Activated gamma-delta T cell treated with anti-CD3 and anti-CD28 coated beads, Interleukin-2, amount 50 U/mL, for 16 hours (primary cell): ENCODE results near the gene F8A3.
"Not testable (repeated sequence)": the region's sequence is repeated elsewhere in the genome, so short reads cannot be mapped to it uniquely, and the experiment has no call there.

Experiments
- DNase-seq: peaks from one replicate; pipeline ENCODE4 v3.0.0-alpha.2; 2020; ENCODE audit warnings: low read depth

The F8A3 gene

DNA sequence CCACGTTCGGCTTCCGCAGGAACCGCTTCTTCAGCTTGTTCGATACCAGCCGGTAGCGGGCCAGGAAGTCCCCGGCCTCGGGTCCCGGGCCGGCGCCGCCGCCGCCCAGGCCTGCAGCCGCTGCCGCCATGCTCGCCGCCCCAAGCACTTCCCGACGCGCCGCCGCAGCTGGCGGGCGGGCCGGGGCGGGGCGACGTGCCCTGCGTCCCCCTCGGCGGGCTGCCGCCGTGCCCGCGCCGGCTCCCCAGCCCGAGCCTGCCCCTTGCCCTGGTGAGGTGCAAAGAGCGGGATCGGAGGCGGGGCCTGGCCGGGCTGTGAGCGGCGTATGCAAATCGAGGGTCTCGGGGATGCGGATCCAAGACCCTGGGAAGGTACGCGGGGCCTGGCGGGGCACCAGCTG, at the start of gene F8A3:
TSS of gene F8A3 (minus strand) at position 150 of the 400 bp plus-strand sequence. CDS start at position 130, 20 bp downstream.
- not testable (repeated sequence) for DNase-seq

DNA sequence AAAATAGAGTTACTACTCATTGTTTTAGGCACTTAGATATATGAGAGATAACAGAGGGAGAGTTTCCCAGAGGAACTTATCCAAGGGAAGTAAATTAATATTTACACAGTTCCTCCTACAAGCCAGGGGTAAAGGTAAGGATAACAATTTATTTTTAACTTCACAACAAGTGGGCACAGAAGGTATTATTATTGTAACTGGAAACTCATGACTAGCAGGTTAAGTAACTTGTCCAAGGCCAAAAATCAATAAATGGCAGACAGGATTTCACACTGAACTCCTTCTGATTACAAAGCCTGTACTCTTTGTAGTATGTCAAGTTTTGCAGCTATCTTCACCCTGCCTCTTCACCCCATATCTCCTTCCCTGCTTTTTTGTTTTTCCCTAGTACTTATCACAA, 46.9 kb upstream of the F8A3 start:
- no peak for DNase-seq

DNA sequence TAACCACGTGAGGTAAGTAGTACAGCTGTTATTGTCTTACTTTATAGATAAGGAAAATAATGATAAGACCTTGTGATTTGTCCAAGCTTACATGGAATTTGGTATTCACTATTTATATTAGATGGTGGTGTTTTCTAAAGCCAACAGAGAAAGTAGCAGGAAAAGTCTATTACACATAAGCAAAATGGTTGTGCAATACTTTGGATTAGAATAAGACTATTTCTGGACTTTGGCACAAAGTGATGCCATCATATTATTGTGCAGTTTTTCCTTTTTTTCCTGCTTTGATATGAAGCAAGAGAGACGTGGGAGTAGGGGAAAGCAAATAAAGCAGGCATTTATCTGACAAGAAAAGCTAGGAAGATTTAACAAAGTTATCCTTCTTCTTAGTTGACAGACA, 36.7 kb upstream of the F8A3 start:
- DNase-seq, result not testable (repeated sequence)

DNA sequence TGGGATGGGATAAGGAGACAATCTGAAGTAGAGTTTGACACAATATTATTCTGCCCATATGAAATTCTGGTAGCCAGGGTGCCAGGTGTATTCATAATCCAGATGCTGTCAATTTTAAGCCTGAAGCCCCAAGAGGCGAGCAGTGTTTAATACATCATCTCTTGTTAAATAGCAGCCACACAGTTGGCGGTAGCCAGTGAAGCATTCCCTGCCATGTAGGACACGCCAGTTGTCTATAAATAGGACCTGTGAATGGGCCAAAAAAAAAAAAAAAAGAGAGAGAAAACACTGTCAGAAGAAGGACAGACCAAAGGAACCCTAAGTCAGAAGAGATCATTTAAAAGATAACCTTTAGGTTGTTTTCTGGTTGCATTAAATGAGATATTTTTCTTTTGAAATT, 33.0 kb upstream of the F8A3 start:
- not testable (repeated sequence) for DNase-seq

DNA sequence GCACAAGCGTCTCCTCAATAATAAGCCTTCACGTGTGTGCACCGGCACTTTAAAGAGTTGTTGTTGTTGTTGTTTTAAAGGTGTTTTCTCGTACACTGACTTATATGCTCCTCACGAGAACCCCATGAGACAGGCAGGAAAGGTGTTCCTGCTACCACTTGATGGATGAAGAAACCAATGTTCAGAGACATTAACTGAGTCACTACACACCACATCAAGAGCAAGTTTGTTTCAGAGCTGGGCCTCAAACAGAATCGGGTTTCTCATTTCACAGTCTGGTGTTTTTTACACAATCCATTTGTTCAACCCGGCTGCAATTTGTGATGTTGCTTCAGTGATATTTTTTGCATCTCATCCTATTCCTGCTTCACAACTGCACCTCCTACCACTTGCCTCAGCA, 18.7 kb upstream of the F8A3 start:
- DNase-seq, result not testable (repeated sequence)

DNA sequence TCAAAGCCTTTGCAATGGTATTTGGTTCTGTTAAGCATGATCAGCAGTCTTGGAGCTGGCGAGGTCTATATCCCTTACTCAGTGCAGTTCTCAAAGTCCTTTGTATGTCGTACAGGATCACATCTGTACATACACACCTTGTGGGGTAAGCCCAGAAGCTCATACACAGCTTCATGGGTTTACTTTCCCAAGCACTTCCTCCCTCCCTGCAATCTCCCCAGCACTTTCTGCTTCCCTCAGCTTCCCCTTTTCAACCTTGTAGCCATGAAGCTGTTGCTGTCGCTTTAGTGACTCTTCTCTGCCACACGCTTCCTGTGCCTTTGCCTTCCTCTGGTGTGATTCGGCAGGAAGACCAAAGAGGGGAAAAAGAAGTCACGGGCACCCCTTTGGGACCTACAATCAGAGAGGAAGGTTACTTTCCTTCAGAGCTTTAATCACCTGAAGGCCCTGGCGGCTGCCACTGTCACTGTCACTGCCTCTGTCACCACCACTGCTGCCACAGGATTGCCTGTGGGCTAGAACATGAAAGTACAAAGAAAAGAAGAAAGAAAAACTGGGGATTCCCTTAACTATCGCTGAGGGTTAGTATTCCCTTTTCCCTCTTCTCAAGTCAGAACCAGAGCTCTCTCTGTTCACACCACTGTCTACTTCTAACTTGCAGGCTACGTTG, 8.0 kb upstream of the F8A3 start:
- DNase-seq, result not testable (repeated sequence)

DNA sequence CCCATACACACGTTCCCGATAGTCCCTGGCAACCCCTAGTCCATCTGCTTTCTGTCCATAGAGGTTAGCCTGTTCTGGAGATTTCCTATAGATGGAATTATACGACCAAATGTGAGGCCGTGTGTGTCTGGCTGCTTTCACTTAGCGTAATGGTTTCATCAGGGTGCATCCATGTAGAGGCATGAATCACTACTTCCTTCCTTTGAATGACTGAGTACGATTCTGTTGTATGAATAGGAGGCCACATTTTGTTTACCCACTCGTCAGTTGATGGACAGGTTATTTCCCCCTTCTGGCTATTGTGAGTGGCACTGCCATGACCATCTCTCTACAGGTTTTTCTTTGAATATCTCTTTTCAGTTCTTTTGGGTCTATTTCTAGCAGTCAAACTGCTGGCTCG, 2.1 kb upstream of the F8A3 start:
- not testable (repeated sequence) for DNase-seq

DNA sequence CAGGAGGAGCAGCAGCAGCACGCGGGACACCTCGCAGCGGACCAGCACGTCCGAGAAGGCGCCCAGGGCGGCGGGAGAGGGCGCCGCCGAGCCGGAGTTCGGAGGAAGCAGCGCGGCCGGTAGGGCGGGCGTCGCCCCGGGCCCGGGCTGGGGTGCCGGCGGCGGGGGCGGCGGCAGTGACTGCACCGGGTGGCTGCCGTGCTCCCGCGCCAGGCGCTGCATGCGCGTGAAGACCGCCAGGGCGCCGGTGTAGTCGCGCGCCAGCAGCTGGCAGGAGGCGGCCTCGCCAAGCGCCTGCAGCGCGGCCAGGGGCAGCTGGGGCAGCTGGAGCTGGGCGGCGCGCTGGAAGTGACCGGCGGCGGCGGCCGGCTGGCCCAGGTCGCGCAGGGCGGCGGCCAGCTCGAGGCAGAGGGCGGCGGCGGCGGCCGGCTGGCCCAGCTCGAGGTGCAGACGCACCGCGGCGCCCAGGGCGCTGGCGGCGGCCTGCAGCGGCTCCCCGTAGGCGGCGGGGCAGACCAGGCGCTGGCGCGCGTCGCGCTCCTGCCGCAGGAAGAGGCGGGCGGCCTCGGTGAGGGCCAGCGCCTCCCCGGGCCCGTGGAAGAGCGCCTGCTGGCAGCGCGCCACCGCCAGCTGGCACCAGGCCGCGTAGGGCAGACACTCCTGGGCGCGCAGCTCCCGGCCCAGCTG, 516 bp downstream of the F8A3 start:
- DNase-seq, result not testable (repeated sequence)

DNA sequence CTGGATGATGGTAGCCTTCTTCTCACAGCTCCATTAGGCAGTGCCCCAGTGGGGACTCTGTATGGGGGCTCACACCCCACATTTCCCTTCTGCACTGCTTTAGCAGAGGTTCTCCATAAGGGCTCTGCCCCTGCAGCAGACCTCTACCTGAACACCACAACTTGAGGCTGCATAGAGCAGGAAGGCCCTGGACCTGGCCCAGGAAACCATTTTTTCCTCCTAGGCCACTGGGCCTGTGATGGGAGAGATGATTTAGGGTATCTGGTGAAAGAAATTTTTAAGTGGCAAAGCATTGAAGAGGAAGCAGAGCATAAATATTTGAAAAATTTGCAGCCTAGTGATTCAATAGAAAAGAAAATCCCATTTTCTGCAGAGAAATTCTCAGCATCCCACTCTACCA, 17.3 kb downstream of the F8A3 start:
- DNase-seq, result no peak

DNA sequence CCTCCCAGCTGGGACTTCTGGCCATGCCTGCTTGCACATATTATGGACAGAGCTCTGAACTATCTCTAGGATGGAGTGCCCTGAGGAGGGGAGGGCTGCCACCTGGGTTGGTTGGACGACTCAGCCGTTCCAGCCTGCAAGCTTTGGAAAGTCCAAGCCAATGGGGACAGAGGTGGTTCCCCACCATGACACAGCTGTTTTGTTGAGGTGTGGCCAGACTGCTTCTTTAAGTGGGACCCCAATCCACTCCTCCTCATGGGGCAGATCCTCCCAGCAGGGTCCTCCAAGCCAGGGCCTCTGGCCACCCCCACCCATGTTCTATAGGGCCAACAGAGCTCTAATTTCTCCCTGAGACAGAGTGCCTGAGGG, 22.7 kb downstream of the F8A3 start:
- DNase-seq, result no peak

DNA sequence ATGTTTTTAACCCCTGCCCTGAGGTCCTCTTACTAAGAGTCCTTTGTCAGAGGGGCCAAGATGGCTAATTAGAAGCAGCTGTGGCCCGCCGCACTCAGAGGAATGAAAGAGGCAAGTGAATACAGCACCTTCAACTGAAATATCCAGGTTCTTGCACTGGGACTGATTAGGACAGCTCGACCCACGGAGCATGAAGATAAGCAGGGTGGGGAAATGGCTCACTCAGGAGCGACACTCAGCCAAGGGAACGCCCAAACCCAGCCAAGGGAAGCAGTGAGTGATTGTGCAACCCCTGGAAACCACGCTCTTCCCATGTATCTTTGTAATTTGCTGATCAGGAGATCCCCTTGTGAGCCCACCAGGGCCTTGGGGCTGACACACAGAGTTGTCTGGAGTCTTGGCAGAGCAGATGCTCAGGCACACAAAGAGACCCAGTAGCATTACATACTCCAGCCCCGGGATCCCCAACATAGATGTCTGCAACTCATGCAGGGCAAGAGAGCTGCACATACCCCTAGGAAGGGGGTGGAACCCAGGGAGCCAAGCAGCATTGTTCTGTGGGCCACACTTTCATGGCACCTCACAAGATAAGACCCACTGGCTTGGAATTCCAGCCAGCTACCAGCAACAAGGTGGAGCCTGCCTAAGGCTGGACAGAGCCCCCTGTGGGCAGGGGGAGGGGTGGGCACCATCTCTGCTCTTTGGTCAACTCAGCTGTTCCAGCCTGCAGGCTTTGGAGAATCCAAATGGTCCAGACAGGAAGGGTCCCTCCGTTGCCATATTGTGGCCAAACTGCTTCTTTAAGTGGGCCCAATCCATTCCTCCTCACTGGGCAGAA, 23.3 kb downstream of the F8A3 start:
- DNase-seq, result no peak

DNA sequence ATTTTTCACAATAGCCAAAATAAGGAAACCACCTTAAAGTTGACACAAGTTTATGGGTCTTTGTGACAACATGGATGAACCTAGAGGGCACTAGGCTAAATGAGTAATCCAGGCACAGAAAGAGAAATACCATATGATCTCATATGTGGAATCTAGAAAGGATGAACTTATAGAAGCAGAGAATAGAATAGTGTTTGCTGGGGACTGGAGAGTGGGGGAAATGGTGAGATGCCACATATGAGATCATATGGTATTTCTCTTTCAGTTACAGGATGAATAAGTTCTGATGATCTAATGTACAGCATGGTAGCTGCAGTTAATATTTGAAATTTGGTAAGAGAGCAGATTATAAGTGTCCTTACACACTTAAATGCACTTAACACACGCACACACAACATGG, 40.7 kb downstream of the F8A3 start:
- DNase-seq, result no peak
